ENCODE measurements around the gene FAM193A.

DNA sequence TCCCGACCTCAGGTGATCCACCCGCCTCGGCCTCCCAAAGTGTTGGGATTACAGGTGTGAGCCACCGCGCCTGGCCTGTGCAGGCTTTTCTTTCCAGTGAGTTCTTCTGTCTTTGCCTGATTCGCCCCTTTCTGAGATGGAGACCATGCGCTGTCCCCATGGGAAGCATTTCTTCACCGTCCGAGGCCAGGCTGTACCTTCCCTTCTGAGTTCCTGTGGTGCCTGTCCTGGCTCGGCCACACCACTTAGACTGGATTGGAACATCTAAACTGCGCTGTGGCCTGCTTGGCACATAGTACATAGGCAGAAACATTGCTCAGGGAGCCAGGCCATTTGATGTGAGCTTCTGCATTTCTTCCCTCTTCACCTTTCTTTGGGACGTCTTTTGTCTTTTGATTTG is 23.7 kb downstream of the FAM193A start:
- TF ChIP-seq ARNTL (CRISPR knock-in tag; IDR thresholded peaks at IDR 0.05; ENCODE audit: borderline replicate concordance, low read depth) (no peak), ZFP30 (CRISPR knock-in tag; IDR thresholded peaks at IDR 0.05) (no peak), OSR1 (CRISPR knock-in tag; IDR thresholded peaks at IDR 0.05) (no peak), RARB (CRISPR knock-in tag; IDR thresholded peaks at IDR 0.05) (no peak), TOX (CRISPR knock-in tag; IDR thresholded peaks at IDR 0.05; ENCODE audit: borderline replicate concordance) (no peak), ZNF8 (CRISPR knock-in tag; IDR thresholded peaks at IDR 0.05) (no peak), PPARA (CRISPR knock-in tag; IDR thresholded peaks at IDR 0.05; ENCODE audit: borderline replicate concordance) (no peak), ZC3H10 (CRISPR knock-in tag; IDR thresholded peaks at IDR 0.05) (no peak), ZFP3 (CRISPR knock-in tag; IDR thresholded peaks at IDR 0.05) (no peak), CSDC2 (CRISPR knock-in tag; IDR thresholded peaks at IDR 0.05) (no peak), TCF4 (CRISPR knock-in tag; IDR thresholded peaks at IDR 0.05; ENCODE audit: borderline replicate concordance) (no peak)
- TF ChIP-seq, protein P1, sequence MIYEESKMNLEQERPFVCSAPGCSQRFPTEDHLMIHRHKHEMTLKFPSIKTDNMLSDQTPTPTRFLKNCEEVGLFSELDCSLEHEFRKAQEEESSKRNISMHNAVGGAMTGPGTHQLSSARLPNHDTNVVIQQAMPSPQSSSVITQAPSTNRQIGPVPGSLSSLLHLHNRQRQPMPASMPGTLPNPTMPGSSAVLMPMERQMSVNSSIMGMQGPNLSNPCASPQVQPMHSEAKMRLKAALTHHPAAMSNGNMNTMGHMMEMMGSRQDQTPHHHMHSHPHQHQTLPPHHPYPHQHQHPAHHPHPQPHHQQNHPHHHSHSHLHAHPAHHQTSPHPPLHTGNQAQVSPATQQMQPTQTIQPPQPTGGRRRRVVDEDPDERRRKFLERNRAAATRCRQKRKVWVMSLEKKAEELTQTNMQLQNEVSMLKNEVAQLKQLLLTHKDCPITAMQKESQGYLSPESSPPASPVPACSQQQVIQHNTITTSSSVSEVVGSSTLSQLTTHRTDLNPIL (CRISPR knock-in tag; IDR thresholded peaks at IDR 0.05; ENCODE audit: low read depth) = no peak
- TF ChIP-seq, protein P2, sequence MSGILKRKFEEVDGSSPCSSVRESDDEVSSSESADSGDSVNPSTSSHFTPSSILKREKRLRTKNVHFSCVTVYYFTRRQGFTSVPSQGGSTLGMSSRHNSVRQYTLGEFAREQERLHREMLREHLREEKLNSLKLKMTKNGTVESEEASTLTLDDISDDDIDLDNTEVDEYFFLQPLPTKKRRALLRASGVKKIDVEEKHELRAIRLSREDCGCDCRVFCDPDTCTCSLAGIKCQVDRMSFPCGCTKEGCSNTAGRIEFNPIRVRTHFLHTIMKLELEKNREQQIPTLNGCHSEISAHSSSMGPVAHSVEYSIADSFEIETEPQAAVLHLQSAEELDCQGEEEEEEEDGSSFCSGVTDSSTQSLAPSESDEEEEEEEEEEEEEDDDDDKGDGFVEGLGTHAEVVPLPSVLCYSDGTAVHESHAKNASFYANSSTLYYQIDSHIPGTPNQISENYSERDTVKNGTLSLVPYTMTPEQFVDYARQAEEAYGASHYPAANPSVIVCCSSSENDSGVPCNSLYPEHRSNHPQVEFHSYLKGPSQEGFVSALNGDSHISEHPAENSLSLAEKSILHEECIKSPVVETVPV (CRISPR knock-in tag; IDR thresholded peaks at IDR 0.05) = no peak
- TF ChIP-seq, protein P3, sequence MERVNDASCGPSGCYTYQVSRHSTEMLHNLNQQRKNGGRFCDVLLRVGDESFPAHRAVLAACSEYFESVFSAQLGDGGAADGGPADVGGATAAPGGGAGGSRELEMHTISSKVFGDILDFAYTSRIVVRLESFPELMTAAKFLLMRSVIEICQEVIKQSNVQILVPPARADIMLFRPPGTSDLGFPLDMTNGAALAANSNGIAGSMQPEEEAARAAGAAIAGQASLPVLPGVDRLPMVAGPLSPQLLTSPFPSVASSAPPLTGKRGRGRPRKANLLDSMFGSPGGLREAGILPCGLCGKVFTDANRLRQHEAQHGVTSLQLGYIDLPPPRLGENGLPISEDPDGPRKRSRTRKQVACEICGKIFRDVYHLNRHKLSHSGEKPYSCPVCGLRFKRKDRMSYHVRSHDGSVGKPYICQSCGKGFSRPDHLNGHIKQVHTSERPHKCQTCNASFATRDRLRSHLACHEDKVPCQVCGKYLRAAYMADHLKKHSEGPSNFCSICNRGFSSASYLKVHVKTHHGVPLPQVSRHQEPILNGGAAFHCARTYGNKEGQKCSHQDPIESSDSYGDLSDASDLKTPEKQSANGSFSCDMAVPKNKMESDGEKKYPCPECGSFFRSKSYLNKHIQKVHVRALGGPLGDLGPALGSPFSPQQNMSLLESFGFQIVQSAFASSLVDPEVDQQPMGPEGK (CRISPR knock-in tag; IDR thresholded peaks at IDR 0.05; ENCODE audit: borderline replicate concordance) = no peak
